Germinal center (tissue), 1 donor: ENCODE results near the gene IGF2BP2.
"Not testable (repeated sequence)": the region's sequence is repeated elsewhere in the genome, so short reads cannot be mapped to it uniquely, and the experiment has no call there.

Source experiments
- DNase-seq: peaks from one replicate; pipeline ENCODE4 v3.0.0; 2012; ENCODE audit warnings: mixed read lengths, low spot score

The IGF2BP2 gene

GRCh38 chr3:185659942-185660921 is 164.6 kb downstream of the IGF2BP2 start:
- DNase-seq: peak; percentile 76

GRCh38 chr3:185658943-185659342 is 165.9 kb downstream of the IGF2BP2 start:
- DNase-seq: no peak

- DNase-seq: no peak
Measured at GRCh38 chr3:185658504-185658912, 166.3 kb downstream of the IGF2BP2 start.

- DNase-seq: no peak
Measured at GRCh38 chr3:185657691-185658503, 166.9 kb downstream of the IGF2BP2 start.

GRCh38 chr3:185657211-185657610 is 167.6 kb downstream of the IGF2BP2 start:
- no peak for DNase-seq

- DNase-seq: no peak
Measured at GRCh38 chr3:185656321-185656840, 168.5 kb downstream of the IGF2BP2 start.

GRCh38 chr3:185655426-185656320 is 169.2 kb downstream of the IGF2BP2 start:
- no peak for DNase-seq

GRCh38 chr3:185654758-185655145 is 170.1 kb downstream of the IGF2BP2 start:
- DNase-seq: no peak

- no peak for DNase-seq
Measured at GRCh38 chr3:185653949-185654757, 170.7 kb downstream of the IGF2BP2 start.

- no peak for DNase-seq
Measured at GRCh38 chr3:185651971-185652370, 172.9 kb downstream of the IGF2BP2 start.

- no peak for DNase-seq
Measured at GRCh38 chr3:185649414-185649813, 175.4 kb downstream of the IGF2BP2 start.

GRCh38 chr3:185648396-185648795 is 176.4 kb downstream of the IGF2BP2 start:
- DNase-seq: no peak

GRCh38 chr3:185647880-185648210 is 177.0 kb downstream of the IGF2BP2 start:
- no peak for DNase-seq

- DNase-seq: no peak
Measured at GRCh38 chr3:185647134-185647879, 177.5 kb downstream of the IGF2BP2 start.

- peak; percentile 34 for DNase-seq
Measured at GRCh38 chr3:185646382-185647133, 178.3 kb downstream of the IGF2BP2 start.

GRCh38 chr3:185645596-185646381 is 179.1 kb downstream of the IGF2BP2 start:
- no peak for DNase-seq

- not testable (repeated sequence) for DNase-seq
Measured at GRCh38 chr3:185645191-185645590, 179.7 kb downstream of the IGF2BP2 start.

GRCh38 chr3:185640308-185640707 is 184.5 kb downstream of the IGF2BP2 start:
- DNase-seq: no peak
